Cardiac muscle cell (in vitro differentiated cells and primary cell): ENCODE data around the gene ABCC4. TPM values are rescaled to one million over a fixed set of nuclear protein-coding genes. Genes with fewer than 3 reads are reported as not detected.

Experiments used
- DNase-seq, 2 donors: peaks; one replicate each; pipeline versions ENCODE4 v3.0.0 to v3.0.0-alpha.2; 2010 to 2017; ENCODE audit warnings: low read depth in 1 of 2, low spot score in 1 of 2
- H3K27ac ChIP-seq: fragments of 200-600 bp; sonication (generic); 2 replicates; pipeline ENCODE4 v1.5.1; 2016
- H3K27me3 ChIP-seq: fragments of 200-600 bp; sonication (generic); 2 replicates; pipeline ENCODE4 v1.6.0; 2016; ENCODE audit warnings: control low read depth
- H3K36me3 ChIP-seq: fragments of 200-600 bp; sonication (generic); 2 replicates; pipeline ENCODE4 v1.5.1; 2016; ENCODE audit warnings: control low read depth
- H3K4me1 ChIP-seq: fragments of 200-600 bp; sonication (generic); 2 replicates; pipeline ENCODE4 v1.8.1; 2017; ENCODE audit warnings: low read depth, mild to moderate bottlenecking, mixed run types
- H3K4me3 ChIP-seq: fragments of 200-600 bp; sonication (generic); 2 replicates; pipeline ENCODE4 v1.5.1; 2016; ENCODE audit warnings: mild to moderate bottlenecking
- H3K9me3 ChIP-seq: fragments of 200-600 bp; sonication (generic); 2 replicates; pipeline ENCODE4 v1.5.1; 2017; ENCODE audit warnings: low read depth, mild to moderate bottlenecking, control low read depth
- CTCF ChIP-seq: IDR thresholded peaks from 2 replicates; pipeline ENCODE4 v1.5.1; 2012; ENCODE audit warnings: low read depth, mild to moderate bottlenecking, low read length
- polyA plus RNA-seq: library from polyadenylated mRNA; unstranded; fragments of >200 nt; fragmentation: Nextera tagmentation; extraction: Ambion mirVana; gene quantifications from 2 replicates; pipeline ENCODE4 v1.2.1, GENCODE V29; 2016
- total RNA-seq: library from RNA; depleted of rRNA; stranded (reverse); fragments of >200 nt; gene quantifications from 2 replicates; pipeline ENCODE4 v1.2.3, GENCODE V29; 2016

Gene ABCC4
- total and polyA plus RNA-seq, 2 experiments from 2014 or later = 1.6 to 5.0 TPM

GRCh38 chr13:95112883-95113282 lies 188.4 kb downstream of the ABCC4 start:
- Histone ChIP-seq H3K4me1 (no peaks in the 10 kb centered on the region), H3K27me3 (no peaks in the 10 kb centered on the region), H3K27ac (no peak overlapping the region), H3K36me3 (no peaks in the 10 kb centered on the region), H3K4me3 (no peak overlapping the region), H3K9me3 (no peaks in the 10 kb centered on the region)
- no peak for TF ChIP-seq CTCF
- DNase-seq = no peak

DNA sequence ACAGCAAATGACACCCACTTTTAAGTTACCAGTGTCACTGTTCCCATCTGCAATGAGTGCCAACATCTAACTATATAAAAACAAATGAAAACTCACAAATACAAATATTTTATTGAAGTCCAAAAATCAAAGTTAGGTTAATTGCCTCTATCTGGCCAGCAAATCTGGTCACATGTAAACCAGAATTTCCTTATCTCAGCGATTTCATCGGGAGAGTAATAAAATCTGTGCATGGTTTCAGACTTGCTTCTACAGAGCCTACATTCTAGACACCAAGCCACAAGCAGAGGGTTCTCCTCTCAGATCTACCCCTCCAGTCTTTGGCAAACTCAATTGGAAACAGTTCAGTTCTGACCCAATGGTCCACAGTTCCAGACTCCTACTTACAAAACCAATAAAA lies 189.6 kb downstream of the ABCC4 start:
- TF ChIP-seq CTCF = no peak
- Histone ChIP-seq H3K36me3 (no peaks in the 10 kb centered on the region), H3K9me3 (no peaks in the 10 kb centered on the region), H3K4me3 (no peak overlapping the region), H3K4me1 (no peaks in the 10 kb centered on the region), H3K27ac (no peak overlapping the region), H3K27me3 (no peaks in the 10 kb centered on the region)
- no peak for DNase-seq

- H3K27me3 ChIP-seq = no peaks in the 10 kb centered on the region
- no peak overlapping the region for H3K27ac ChIP-seq
- no peak overlapping the region for H3K4me3 ChIP-seq
- no peak for TF ChIP-seq CTCF
- peak in 1 of 2 donors; percentile 23 for DNase-seq
- H3K9me3 ChIP-seq = no peaks in the 10 kb centered on the region
- H3K36me3 ChIP-seq = no peaks in the 10 kb centered on the region
- no peaks in the 10 kb centered on the region for H3K4me1 ChIP-seq
Observed at GRCh38 chr13:95106562-95106961, 194.7 kb downstream of the ABCC4 start.

- H3K9me3 ChIP-seq = no peaks in the 10 kb centered on the region
- no peaks in the 10 kb centered on the region for H3K36me3 ChIP-seq
- H3K27me3 ChIP-seq = no peaks in the 10 kb centered on the region
- no peak for TF ChIP-seq CTCF
- H3K4me3 ChIP-seq = no peak overlapping the region
- H3K4me1 ChIP-seq = no peaks in the 10 kb centered on the region
- no peak overlapping the region for H3K27ac ChIP-seq
- DNase-seq = no peak
Observed at GRCh38 chr13:95100525-95101433, 200.5 kb downstream of the ABCC4 start.

GRCh38 chr13:95099541-95099940 lies 201.7 kb downstream of the ABCC4 start:
- Histone ChIP-seq H3K9me3 (no peaks in the 10 kb centered on the region), H3K36me3 (no peaks in the 10 kb centered on the region), H3K27ac (no peak overlapping the region), H3K4me3 (no peak overlapping the region), H3K4me1 (no peaks in the 10 kb centered on the region), H3K27me3 (no peaks in the 10 kb centered on the region)
- no peak for TF ChIP-seq CTCF
- DNase-seq = peak in 1 of 2 donors; percentile 50
